Lower lobe of right lung (tissue), 2 donors: ENCODE measurements around the gene ITGB3BP. TPM values are rescaled to one million over a fixed set of nuclear protein-coding genes. Genes with fewer than 3 reads are reported as not detected.
"Not testable (repeated sequence)": the region's sequence is repeated elsewhere in the genome, so short reads cannot be mapped to it uniquely, and the experiment has no call there.

Experiments
- ATAC-seq, 2 donors: fragments of 200-7000 bp; cut with Tn5 transposase; one replicate each; pipeline ENCODE4 v1.9.1; 2020 to 2022; ENCODE audit warnings: mild to moderate bottlenecking in 2 of 2, moderate library complexity in 2 of 2
- DNase-seq: peaks from one replicate; pipeline ENCODE4 v3.0.0-alpha.2; 2020
- H3K27ac ChIP-seq: fragments of 200-600 bp; one replicate; pipeline ENCODE4 v1.8.0; 2022
- H3K27me3 ChIP-seq: fragments of 200-600 bp; one replicate; pipeline ENCODE4 v1.8.0; 2022; ENCODE audit warnings: low read depth
- H3K36me3 ChIP-seq: fragments of 200-600 bp; one replicate; pipeline ENCODE4 v1.8.0; 2022; ENCODE audit warnings: mild to moderate bottlenecking
- H3K4me1 ChIP-seq: fragments of 200-600 bp; one replicate; pipeline ENCODE4 v1.8.0; 2022
- H3K4me3 ChIP-seq: fragments of 200-600 bp; one replicate; pipeline ENCODE4 v1.8.0; 2022; ENCODE audit warnings: mild to moderate bottlenecking
- H3K9me3 ChIP-seq: fragments of 200-600 bp; one replicate; pipeline ENCODE4 v1.8.0; 2022
- CTCF ChIP-seq: fragments of 200-600 bp; IDR thresholded peaks from one replicate; pipeline ENCODE4 v1.8.0; 2022; ENCODE audit warnings: antibody characterized with exemption, mild to moderate bottlenecking
- intact Hi-C: fragments of 100-400 bp; cut with DNase I; formaldehyde crosslinking; loops from one replicate; pipeline ENCODE4 v1.11.0; 2022
- total RNA-seq: library from RNA; stranded (reverse); fragmentation: NEBNext Ultra II Directional; extraction: Animal tissue kit (Norgen Biotek cat#: 25700); gene quantifications from one replicate; pipeline ENCODE4 v1.2.1, GENCODE V29; 2021
- donor health status: DM: no; HTN: yes; CAD: no; lungs with severe emphysema.

Gene ITGB3BP
- total RNA-seq, 1 donor from 2014 or later, result 18.5 TPM

GRCh38 chr1:63428815-63429214, 94.2 kb downstream of the ITGB3BP start:
- no peak overlapping the region for H3K27ac ChIP-seq
- intact Hi-C loops, result no loop called here
- peaks cover 12% of the 10 kb centered on the region for H3K9me3 ChIP-seq
- no peaks in the 10 kb centered on the region for H3K4me1 ChIP-seq
- H3K27me3 ChIP-seq, result no peaks in the 10 kb centered on the region
- H3K4me3 ChIP-seq, result no peak overlapping the region
- no peak for ATAC-seq
- peaks cover 9% of the 10 kb centered on the region for H3K36me3 ChIP-seq
- DNase-seq, result no peak
- TF ChIP-seq CTCF, result no peak

DNA sequence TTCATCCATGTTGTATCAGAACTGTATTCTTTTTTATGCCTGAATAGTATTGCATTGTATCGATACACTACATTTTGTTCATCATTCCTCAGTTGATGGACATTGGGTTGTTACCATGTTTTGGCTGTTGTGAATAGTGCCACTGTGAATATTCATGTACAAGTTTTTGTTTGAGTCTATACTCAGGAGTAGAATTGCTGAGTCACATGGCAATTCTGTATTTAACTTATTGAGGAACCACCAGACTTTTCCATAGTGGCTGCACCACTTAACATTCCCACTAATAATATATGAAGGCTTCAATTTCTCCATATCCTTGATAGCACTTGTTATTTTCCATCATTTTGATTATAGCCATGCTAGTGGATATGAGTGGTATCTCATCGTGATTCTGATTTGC, 99.4 kb downstream of the ITGB3BP start:
- no peaks in the 10 kb centered on the region for H3K27me3 ChIP-seq
- no peak overlapping the region for H3K4me3 ChIP-seq
- ATAC-seq (no peak), DNase-seq (no peak)
- H3K9me3 ChIP-seq, result no peaks in the 10 kb centered on the region
- H3K36me3 ChIP-seq, result peaks cover 10% of the 10 kb centered on the region
- intact Hi-C loops, result no loop called here
- TF ChIP-seq CTCF, result no peak
- no peaks in the 10 kb centered on the region for H3K4me1 ChIP-seq
- no peak overlapping the region for H3K27ac ChIP-seq

DNA sequence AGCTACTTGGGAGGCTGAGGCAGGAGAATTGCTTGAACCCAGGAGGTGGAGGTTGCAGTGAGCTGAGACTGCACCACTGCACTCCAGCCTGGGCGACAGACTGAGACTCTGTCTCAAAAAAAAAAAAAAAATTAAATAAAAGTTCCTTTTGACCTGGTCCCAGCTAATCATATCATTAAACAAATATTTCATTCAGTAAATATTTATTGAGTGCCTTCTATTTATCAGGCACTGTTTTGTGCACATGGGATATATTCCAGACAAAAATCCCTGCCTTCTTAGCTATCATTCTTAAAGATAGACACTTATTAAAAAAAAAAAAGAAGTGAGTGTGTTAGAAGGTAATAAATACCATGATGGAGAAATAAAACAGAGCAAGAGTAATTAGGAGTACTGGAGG, 102.3 kb downstream of the ITGB3BP start:
- H3K9me3 ChIP-seq, H3K27me3 ChIP-seq, H3K36me3 ChIP-seq, intact Hi-C loops, ATAC-seq, H3K27ac ChIP-seq, H3K4me3 ChIP-seq, H3K4me1 ChIP-seq, DNase-seq: not testable (repeated sequence)

DNA sequence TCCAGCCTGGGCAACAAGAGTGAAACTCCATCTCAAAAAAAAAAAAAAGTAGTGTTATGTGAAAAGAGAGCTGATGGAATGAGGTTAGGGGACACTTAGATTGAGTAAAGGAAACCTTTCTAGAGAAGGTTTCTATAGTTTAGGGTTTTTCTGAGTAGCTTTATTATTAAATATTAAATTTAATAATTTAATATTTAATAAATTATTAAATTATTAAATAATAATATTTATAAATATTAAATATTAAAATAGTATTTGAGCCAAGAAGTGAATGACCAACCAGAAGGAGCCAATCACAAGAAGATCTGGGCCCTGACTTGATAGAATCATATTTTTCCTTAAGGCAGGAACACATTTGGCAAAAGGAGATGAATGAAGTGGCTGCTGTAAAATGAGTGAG, 104.9 kb downstream of the ITGB3BP start:
- H3K9me3 ChIP-seq, result no peaks in the 10 kb centered on the region
- no peak for TF ChIP-seq CTCF
- H3K4me3 ChIP-seq, result no peak overlapping the region
- no peak overlapping the region for H3K27ac ChIP-seq
- no peaks in the 10 kb centered on the region for H3K27me3 ChIP-seq
- DNase-seq (no peak), ATAC-seq (no peak)
- intact Hi-C loops, result no loop called here
- no peaks in the 10 kb centered on the region for H3K4me1 ChIP-seq
- peaks cover 14% of the 10 kb centered on the region for H3K36me3 ChIP-seq

- DNase-seq, result no peak
- no peaks in the 10 kb centered on the region for H3K27me3 ChIP-seq
- no peak for ATAC-seq
- TF ChIP-seq CTCF, result no peak
- H3K9me3 ChIP-seq, result no peaks in the 10 kb centered on the region
- no peaks in the 10 kb centered on the region for H3K4me1 ChIP-seq
- H3K36me3 ChIP-seq, result peaks cover 13% of the 10 kb centered on the region
- intact Hi-C loops, result no loop called here
- no peak overlapping the region for H3K4me3 ChIP-seq
- H3K27ac ChIP-seq, result no peak overlapping the region
These were observed 108.2 kb downstream of the ITGB3BP start for GRCh38 chr1:63414691-63415365.

DNA sequence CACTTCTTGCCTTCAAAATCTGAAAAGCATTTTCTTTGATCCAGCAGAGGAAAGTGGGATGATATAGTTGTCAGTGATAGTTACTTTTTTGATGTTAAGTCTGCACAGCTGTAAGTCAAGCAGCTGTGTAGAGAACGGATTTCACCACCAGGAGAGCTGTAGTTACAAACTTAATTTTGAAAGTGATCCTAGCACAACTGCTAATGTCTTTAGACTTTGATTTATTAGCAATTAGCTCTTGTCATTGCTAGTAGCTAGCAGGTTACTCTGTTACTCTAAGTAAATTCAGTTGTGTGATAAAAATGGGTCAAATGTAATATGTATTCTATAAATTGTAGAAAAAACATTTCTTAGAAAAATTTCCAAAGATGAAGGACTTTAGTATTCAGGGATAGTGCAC, 109.6 kb downstream of the ITGB3BP start:
- ATAC-seq (no peak), DNase-seq (no peak)
- no peaks in the 10 kb centered on the region for H3K4me1 ChIP-seq
- peaks cover 9% of the 10 kb centered on the region for H3K36me3 ChIP-seq
- no peak for TF ChIP-seq CTCF
- no peak overlapping the region for H3K27ac ChIP-seq
- H3K4me3 ChIP-seq, result no peak overlapping the region
- no peaks in the 10 kb centered on the region for H3K27me3 ChIP-seq
- intact Hi-C loops, result no loop called here
- H3K9me3 ChIP-seq, result no peaks in the 10 kb centered on the region
